ENCODE measurements around the gene CPT1A. TPM values are rescaled to one million over a fixed set of nuclear protein-coding genes. Genes with fewer than 3 reads are reported as not detected.

The CPT1A gene
- total RNA-seq, 1 experiment from 2014 or later: 6.3 TPM

GRCh38 chr11:68734111-68734510, 107.6 kb downstream of the CPT1A start:
- intact Hi-C loops (cut with micrococcal nuclease; ENCODE audit: unreplicated experiment): no loop called here
- POLR2A ChIA-PET: no interaction called here
- TF ChIP-seq CTCF (IDR thresholded peaks at IDR 0.05; ENCODE audit: insufficient read depth in 1 of 2, low read depth in 1 of 2, low read length in 1 of 2, severe bottlenecking in 1 of 2, unreplicated experiment in 1 of 2): no peak
- H3K27ac Mint-ChIP-seq (ENCODE audit: unreplicated experiment): no peak overlapping the region
- peaks cover 6% of the 10 kb centered on the region for H3K27me3 Mint-ChIP-seq (ENCODE audit: insufficient read depth, unreplicated experiment)
- H3K4me1 Mint-ChIP-seq (ENCODE audit: low read depth, unreplicated experiment): no peaks in the 10 kb centered on the region
- no peaks in the 10 kb centered on the region for H3K9me3 Mint-ChIP-seq (ENCODE audit: unreplicated experiment)
- BruUV-seq (replicated peaks): no TSS peak
- Histone ChIP-seq H3K4me1 (no peaks in the 10 kb centered on the region), H3K36me3 (ENCODE audit: control insufficient read depth, insufficient read depth, low read length) (no peaks in the 10 kb centered on the region), H3K9me3 (no peaks in the 10 kb centered on the region), H3K4me3 (ENCODE audit: low read depth, low read length) (no peak overlapping the region), H3K27me3 (replicated peaks; ENCODE audit: control insufficient read depth, insufficient read depth, low read length) (0 out of 2 replicates have a peak, but pooled peaks cover 1% of the 10 kb centered on the region)
- H3K36me3 Mint-ChIP-seq (ENCODE audit: insufficient read depth, unreplicated experiment): no peaks in the 10 kb centered on the region
- H3K4me3 Mint-ChIP-seq (ENCODE audit: unreplicated experiment): no peak overlapping the region
- CTCF ChIA-PET: no interaction called here
- DNase-seq: no peak

- Histone ChIP-seq H3K4me1 (no peaks in the 10 kb centered on the region), H3K4me3 (ENCODE audit: low read depth, low read length) (no peak overlapping the region), H3K36me3 (ENCODE audit: control insufficient read depth, insufficient read depth, low read length) (no peaks in the 10 kb centered on the region), H3K27me3 (replicated peaks; ENCODE audit: control insufficient read depth, insufficient read depth, low read length) (0 out of 2 replicates have a peak, but pooled peaks cover 1% of the 10 kb centered on the region), H3K9me3 (no peaks in the 10 kb centered on the region)
- intact Hi-C loops (cut with micrococcal nuclease; ENCODE audit: unreplicated experiment): loop anchor here (2.0 kb wide), 1 partner anchor 95 kb away; no protein-coding TSS in a partner anchor
- Mint-ChIP-seq H3K4me1 (ENCODE audit: low read depth, unreplicated experiment) (no peaks in the 10 kb centered on the region), H3K9me3 (ENCODE audit: unreplicated experiment) (no peaks in the 10 kb centered on the region), H3K36me3 (ENCODE audit: insufficient read depth, unreplicated experiment) (no peaks in the 10 kb centered on the region), H3K4me3 (ENCODE audit: unreplicated experiment) (no peak overlapping the region), H3K27me3 (ENCODE audit: insufficient read depth, unreplicated experiment) (peaks cover 21% of the 10 kb centered on the region), H3K27ac (ENCODE audit: unreplicated experiment) (no peak overlapping the region)
- CTCF ChIA-PET: no interaction called here
- peak in 1 of 2 experiments; percentile 24 for DNase-seq
- TF ChIP-seq CTCF (IDR thresholded peaks at IDR 0.05; ENCODE audit: insufficient read depth in 1 of 2, low read depth in 1 of 2, low read length in 1 of 2, severe bottlenecking in 1 of 2, unreplicated experiment in 1 of 2): peak in 1 of 2 experiments; percentile 17
- BruUV-seq (replicated peaks): no TSS peak
- POLR2A ChIA-PET: no interaction called here
Observed at GRCh38 chr11:68727783-68728182, 113.9 kb downstream of the CPT1A start.

GRCh38 chr11:68724293-68724692, 117.4 kb downstream of the CPT1A start:
- Histone ChIP-seq H3K27me3 (replicated peaks; ENCODE audit: control insufficient read depth, insufficient read depth, low read length) (0 out of 2 replicates have a peak, but pooled peaks cover 1% of the 10 kb centered on the region), H3K4me1 (no peaks in the 10 kb centered on the region), H3K9me3 (peaks cover 7% of the 10 kb centered on the region; the same call in 1 of the 2 replicates), H3K4me3 (ENCODE audit: low read depth, low read length) (no peak overlapping the region), H3K36me3 (ENCODE audit: control insufficient read depth, insufficient read depth, low read length) (no peaks in the 10 kb centered on the region)
- DNase-seq: no peak
- no peaks in the 10 kb centered on the region for H3K4me1 Mint-ChIP-seq (ENCODE audit: low read depth, unreplicated experiment)
- intact Hi-C loops (cut with micrococcal nuclease; ENCODE audit: unreplicated experiment): no loop called here
- H3K27me3 Mint-ChIP-seq (ENCODE audit: insufficient read depth, unreplicated experiment): peaks cover 29% of the 10 kb centered on the region
- ChIA-PET CTCF (no interaction called here), POLR2A (no interaction called here)
- H3K36me3 Mint-ChIP-seq (ENCODE audit: insufficient read depth, unreplicated experiment): no peaks in the 10 kb centered on the region
- TF ChIP-seq CTCF (IDR thresholded peaks at IDR 0.05; ENCODE audit: insufficient read depth in 1 of 2, low read depth in 1 of 2, low read length in 1 of 2, severe bottlenecking in 1 of 2, unreplicated experiment in 1 of 2): no peak
- H3K27ac Mint-ChIP-seq (ENCODE audit: unreplicated experiment): no peak overlapping the region
- peaks cover 14% of the 10 kb centered on the region for H3K9me3 Mint-ChIP-seq (ENCODE audit: unreplicated experiment)
- H3K4me3 Mint-ChIP-seq (ENCODE audit: unreplicated experiment): no peak overlapping the region
- no TSS peak for BruUV-seq (replicated peaks)

All from Caco-2 (cell line).